Stimulated activated naive CD8-positive, alpha-beta T cell treated with anti-CD3 and anti-CD28 coated beads, Interleukin-15, Interleukin-2, amounts not matched to agents 100 U/mL and 50 U/mL, for 24 hours (primary cell): ENCODE measurements around the gene VTA1.
"Not testable (repeated sequence)": the region's sequence is repeated elsewhere in the genome, so short reads cannot be mapped to it uniquely, and the experiment has no call there.

Experiments
- ATAC-seq: fragments of 150-1000 bp; cut with Tn5 transposase; one replicate; pipeline ENCODE4 v1.10.0; 2021
- DNase-seq: peaks from one replicate; pipeline ENCODE4 v3.0.0; 2021

Gene VTA1

GRCh38 chr6:142225552-142225951, 78.5 kb downstream of the VTA1 start:
- ATAC-seq (no peak), DNase-seq (no peak)

DNA sequence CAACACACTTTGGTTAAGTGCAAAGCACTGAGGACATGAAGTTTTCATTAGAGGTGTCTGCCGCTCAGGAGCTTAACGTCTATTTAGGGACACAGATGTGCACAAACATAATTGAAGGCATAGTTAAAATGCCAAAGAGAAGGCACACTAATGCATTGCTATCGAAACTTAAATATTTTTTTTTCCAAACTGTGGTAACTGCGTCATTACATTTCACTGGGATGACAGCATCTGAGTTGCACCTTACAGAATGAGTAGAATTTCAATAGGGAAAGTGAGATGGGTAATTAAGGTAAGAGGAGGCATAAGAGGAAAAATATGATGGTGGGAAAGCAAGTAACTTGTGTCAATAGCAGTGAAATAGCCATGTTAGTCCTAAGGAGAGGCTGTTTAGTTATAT, 79.7 kb downstream of the VTA1 start:
- ATAC-seq (no peak), DNase-seq (no peak)

- ATAC-seq, DNase-seq: not testable (repeated sequence)
These were observed 82.6 kb downstream of the VTA1 start for GRCh38 chr6:142229518-142230270.

- peak; percentile 28 for DNase-seq
- ATAC-seq, result peak; percentile 57
These were observed 85.4 kb downstream of the VTA1 start for GRCh38 chr6:142232206-142233044.

- DNase-seq, result no peak
- ATAC-seq, result no peak
These were observed 87.1 kb downstream of the VTA1 start for GRCh38 chr6:142233945-142234682.

DNA sequence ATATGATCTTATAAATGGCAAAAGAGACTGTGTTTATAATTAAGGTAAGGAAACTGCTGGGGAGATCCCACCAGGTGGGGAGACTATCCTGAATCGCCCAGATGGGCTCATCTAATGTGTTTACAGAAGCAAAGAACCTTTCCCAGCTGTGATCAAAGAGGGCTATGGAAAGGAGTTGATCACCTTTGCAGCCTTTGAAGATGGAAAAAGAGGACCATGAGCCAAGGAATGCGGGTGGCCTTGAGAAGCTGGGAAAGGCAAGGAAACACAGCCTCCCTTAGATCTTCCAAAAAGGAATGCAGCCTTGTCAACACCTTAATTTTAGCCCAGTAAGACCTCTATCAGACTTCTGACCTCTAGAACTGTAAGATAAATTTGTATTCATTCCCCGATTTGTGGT, 88.2 kb downstream of the VTA1 start:
- DNase-seq (no peak), ATAC-seq (no peak)

- DNase-seq (no peak), ATAC-seq (no peak)
These were observed 88.7 kb downstream of the VTA1 start for GRCh38 chr6:142235791-142236190.

DNA sequence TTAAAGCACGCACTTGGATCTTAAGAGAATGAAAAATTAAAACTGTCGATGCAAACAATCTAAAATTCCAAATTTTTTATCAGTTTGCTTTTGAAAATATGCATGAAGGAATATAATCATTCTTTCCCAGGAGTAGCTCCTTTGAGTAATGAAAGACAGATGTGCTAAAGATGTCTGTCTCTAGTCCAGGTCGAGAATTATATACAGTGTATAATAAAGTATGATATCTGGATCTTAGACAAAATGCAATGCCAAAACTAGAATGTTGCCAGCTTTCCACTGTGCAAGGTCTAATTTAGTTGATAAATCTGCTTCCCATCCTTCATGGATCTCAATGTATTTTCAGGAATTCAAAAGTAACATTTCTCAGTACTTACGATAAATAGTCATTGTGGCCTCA, 89.6 kb downstream of the VTA1 start:
- DNase-seq (no peak), ATAC-seq (no peak)

DNA sequence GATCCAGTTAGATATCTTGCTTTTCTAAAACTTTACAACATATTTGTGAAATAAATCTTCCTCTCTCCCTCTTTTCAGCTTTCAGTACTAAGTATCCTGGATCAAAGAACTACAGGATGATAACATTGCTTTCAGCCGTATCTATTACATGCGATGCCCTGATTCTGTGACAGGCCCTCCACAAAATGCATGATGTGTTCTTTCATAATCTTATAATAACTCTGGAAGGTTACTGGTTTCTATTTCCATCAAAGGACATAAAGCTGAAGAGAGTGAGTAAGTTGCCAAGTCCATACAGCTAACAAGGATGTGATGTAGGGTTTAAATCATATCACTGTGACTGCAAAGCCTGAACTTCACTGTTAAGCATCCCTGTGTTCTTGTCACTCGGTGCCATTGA, 91.8 kb downstream of the VTA1 start:
- ATAC-seq (no peak), DNase-seq (no peak)

GRCh38 chr6:142240179-142240578, 93.1 kb downstream of the VTA1 start:
- DNase-seq, result no peak
- no peak for ATAC-seq

- DNase-seq (no peak), ATAC-seq (no peak)
These were observed 94.0 kb downstream of the VTA1 start for GRCh38 chr6:142241061-142241460.

DNA sequence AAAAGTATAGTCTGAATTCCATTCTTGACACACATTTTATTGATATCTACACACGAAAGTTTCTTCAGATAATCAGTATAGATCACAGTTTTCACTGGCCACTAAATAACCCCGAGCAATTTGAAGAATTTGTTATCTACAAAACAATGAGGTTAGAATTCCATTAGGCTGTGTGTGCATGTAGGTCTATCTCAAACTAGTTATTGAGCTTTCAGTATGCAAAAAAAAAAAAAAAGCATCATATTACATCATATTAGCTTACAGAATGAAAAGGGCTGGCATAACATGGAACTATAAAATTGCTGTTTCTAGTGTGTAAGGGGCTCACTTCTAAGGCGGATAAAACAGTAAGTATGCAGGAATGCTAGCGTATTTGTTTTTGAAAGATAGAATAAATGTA, 95.2 kb downstream of the VTA1 start:
- DNase-seq, result no peak
- no peak for ATAC-seq

DNA sequence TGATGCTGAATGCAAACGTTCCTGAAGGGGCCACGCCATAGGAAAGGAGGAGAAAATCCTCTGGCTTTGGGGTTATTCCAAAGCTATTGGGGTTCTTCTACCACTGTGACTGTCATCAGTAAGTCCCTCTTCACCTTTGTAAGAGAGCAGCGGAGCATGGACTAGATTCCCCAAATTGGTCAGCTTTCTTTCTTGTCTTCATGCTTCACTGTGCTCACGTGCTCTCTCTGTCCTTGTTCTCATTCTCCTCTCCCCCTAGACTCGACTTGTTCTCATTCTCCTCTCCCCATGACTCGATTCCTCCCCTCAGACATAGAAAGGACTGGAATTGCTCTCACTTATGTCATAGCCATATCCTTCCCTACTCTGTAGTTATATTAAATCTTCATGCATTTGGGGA, 99.9 kb downstream of the VTA1 start:
- ATAC-seq, result no peak
- DNase-seq, result no peak

DNA sequence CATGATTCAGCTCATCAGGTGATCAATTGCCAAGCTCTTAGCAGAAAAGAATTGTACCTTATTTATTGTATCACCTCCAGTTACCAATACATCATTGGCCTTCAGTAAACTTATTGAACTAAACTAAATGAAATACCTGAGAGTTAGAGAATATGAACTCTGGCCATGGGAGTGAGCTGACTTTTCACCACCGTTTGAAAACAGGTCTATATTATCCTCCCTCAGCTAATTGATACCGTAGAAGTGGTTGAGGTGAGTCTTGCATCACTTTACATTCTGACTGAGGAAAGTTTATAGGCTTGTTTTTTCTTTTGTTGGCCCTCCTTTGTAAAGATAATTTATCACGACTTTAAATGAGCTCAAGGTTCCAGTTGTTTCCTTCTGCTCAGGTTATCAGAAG, 102.2 kb downstream of the VTA1 start:
- DNase-seq (no peak), ATAC-seq (no peak)

- ATAC-seq, result no peak
These were observed 104.9 kb downstream of the VTA1 start for GRCh38 chr6:142251930-142252445.

DNA sequence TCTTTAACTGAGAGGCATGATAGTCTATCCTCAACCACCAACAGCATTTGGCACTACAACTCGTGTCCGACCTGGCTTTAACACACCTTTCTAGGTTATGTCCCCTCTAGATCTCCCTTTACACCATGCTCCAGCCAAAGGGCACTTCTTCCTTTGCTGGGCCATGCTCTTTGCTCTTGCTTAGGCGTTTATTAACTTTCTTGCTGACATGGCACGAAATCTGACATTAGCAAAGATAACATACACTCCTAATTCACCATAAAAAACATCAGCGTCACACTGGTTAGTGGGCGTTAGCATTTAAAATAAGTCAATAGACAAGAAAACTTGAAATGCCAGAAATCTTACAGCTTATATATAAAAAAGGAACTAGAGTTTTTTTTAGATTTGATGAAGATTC, 107.5 kb downstream of the VTA1 start:
- ATAC-seq (no peak), DNase-seq (no peak)

More at GRCh38 chr6:142251930-142252445, 104.9 kb downstream of the VTA1 start:
- DNase-seq, result no peak

DNA sequence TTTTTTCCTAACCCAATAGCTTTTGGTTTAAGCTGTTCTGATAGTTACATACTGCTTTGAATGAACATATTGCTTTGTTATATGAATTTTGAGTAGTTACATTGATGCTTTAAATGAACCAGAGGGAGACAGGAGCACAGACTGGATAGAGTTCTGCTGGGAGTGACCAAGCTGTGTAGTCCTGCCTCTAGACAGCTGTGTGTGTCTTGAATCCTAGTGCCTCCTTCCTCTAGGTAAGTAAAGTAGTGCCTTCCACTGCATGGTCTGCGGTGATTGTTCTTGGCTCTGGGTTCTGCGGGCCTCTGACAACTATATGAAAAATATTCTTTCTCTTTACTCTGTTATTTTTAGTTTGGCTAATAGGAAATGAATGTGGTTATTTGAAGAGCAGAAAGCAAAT, 108.7 kb downstream of the VTA1 start:
- ATAC-seq (no peak), DNase-seq (no peak)

GRCh38 chr6:142258305-142258704, 111.2 kb downstream of the VTA1 start:
- no peak for ATAC-seq
- no peak for DNase-seq

GRCh38 chr6:142258757-142259156, 111.7 kb downstream of the VTA1 start:
- ATAC-seq (no peak), DNase-seq (no peak)

DNA sequence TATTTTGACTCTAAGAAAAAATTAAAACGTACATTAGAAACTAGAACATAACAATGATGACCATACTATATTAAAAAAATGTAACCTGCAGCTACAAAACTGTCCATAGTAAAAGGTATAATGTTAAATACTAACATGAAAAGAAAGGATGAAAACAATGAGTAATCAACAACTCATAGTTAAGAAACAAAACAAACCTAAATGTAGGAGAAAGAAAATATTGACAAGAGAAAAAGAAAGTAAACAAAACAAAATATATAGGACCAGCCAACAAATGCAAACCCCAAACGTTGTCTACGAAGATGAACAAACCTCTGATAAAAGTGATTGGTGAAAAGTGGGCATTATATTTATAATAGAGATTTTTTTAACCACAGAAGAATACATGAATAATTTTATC, 113.7 kb downstream of the VTA1 start:
- DNase-seq (no peak), ATAC-seq (no peak)

DNA sequence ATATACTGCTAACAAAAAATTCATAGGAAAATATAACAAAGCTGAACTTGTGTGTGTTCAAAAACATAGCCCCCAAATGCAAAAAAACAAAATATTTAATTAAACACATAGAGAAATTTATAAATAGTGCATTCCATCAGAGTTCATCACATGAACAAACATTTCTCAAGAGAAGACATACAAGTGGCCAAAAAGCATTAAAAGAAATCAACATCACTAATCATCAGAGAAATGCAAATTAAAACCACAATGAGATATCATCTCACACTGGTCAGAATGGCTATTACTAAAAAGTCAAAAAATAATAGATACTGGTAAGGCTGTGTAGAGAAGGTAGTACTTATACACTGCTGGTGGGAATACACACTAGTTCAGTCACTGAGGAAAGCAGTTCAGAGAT, 115.2 kb downstream of the VTA1 start:
- no peak for ATAC-seq
- no peak for DNase-seq

DNA sequence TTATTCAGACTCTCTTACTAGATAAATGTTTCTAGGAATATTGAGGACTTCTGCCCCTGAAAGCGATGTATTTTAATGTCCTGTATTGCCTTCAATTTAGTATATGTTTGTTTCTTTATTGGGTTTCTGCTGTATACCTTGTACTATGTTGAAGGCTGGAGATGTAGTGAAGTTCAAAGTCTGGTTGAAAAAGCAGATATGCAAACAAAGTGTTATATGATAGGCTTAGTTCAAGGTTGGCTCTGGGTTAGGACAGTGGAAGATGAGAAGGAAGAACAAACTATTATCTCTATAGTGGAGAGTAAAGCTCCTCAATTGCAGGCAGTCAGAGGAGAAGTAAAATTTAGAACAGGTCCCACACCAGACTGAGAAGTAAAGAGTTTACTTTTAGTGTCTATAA, 118.4 kb downstream of the VTA1 start:
- DNase-seq, result no peak
- no peak for ATAC-seq

DNA sequence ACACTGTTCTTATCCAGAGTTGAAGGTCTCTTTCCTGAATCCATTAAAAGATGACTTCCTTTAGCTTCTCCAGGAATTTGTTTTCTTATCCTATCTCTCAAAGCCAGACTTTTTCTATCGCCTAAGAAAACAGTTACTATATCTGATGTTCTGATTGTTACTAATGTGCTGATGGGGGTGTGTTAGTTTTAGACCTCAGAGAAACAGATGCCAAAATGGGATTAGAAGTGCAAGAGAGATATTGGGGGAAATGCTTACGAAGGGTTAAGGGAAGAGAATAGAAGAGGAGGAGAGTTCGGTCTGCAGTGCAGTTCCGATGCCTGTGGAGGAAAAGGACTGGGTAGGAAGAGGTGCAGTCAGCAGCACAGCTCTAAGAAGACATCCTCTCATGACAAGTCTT, 119.0 kb downstream of the VTA1 start:
- ATAC-seq (no peak), DNase-seq (no peak)
